Stimulated activated memory B cell treated with anti-CD40 and anti-IgM and Interleukin-4, amounts not matched to agents 10 μg/mL and 1 μg/mL and 100 μg/mL, for 72 hours (primary cell): Measurements from ENCODE around the gene SLC38A10.

ENCODE experiments used
- ATAC-seq: fragments of 150-1000 bp; cut with Tn5 transposase; 2 replicates; pipeline ENCODE4 v1.10.0; 2021
- H3K27ac Mint-ChIP-seq: one replicate; pipeline ENCODE4 v1.8.0; 2022; ENCODE audit warnings: mild to moderate bottlenecking, mixed read lengths
- H3K27me3 Mint-ChIP-seq: one replicate; pipeline ENCODE4 v1.8.0; 2022; ENCODE audit warnings: mixed read lengths
- H3K36me3 Mint-ChIP-seq: one replicate; pipeline ENCODE4 v1.8.0; 2022; ENCODE audit warnings: mixed read lengths
- H3K4me1 Mint-ChIP-seq: one replicate; pipeline ENCODE4 v1.8.0; 2022; ENCODE audit warnings: mixed read lengths
- H3K4me3 Mint-ChIP-seq: one replicate; pipeline ENCODE4 v1.8.0; 2022; ENCODE audit warnings: mild to moderate bottlenecking, moderate library complexity, mixed read lengths
- H3K9me3 Mint-ChIP-seq: one replicate; pipeline ENCODE4 v1.8.0; 2022; ENCODE audit warnings: mixed read lengths

Gene SLC38A10

GRCh38 chr17:81242421-81243332, 52.4 kb downstream of the SLC38A10 start:
- Mint-ChIP-seq H3K36me3 (peaks cover 24% of the 10 kb centered on the region), H3K4me1 (peaks cover 44% of the 10 kb centered on the region), H3K4me3 (no peak overlapping the region), H3K27ac (peak overlapping the region; percentile 41), H3K27me3 (no peaks in the 10 kb centered on the region), H3K9me3 (no peaks in the 10 kb centered on the region)
- no peak for ATAC-seq

DNA sequence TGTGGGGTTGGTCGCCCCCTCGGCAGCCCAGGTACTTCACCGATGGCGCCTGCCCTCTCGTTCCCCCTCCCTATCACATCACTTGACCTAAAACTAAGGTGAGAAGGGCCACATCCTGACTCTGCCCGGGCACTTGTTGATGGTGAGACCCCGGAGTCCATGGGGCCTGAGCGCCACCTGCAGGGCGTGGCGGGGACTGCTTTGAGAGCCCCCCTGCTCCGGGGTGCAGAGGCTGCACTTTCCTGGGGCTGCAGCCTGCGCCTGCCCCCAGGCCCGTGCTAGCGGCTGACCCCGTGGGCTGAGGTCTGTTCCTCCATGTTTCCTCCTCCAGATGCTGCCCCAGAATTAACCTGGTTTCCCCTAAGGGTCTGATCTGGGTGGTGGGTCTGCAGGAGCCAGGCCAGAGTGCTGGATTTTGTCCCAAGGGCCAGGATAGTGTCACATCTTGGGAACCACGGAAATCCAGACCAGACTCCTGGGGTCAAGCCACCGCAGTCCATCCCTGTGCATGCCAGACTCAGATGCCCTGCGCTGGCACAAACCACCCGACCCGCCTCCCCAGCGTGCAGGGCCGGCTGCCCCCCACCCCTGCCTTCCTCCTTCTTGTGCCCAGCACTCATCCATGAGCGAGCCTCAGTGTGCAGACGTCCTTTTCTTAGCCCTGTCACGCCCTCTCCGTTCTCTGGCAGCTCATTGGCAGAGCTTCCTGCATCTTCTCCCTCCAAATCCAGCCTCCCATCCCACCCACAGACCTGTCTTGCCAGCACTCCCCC, 53.3 kb downstream of the SLC38A10 start:
- Mint-ChIP-seq H3K27ac (peak overlapping the region; percentile 41), H3K9me3 (no peaks in the 10 kb centered on the region), H3K4me1 (peaks cover 53% of the 10 kb centered on the region), H3K4me3 (no peak overlapping the region), H3K27me3 (no peaks in the 10 kb centered on the region), H3K36me3 (peaks cover 21% of the 10 kb centered on the region)
- no peak for ATAC-seq

DNA sequence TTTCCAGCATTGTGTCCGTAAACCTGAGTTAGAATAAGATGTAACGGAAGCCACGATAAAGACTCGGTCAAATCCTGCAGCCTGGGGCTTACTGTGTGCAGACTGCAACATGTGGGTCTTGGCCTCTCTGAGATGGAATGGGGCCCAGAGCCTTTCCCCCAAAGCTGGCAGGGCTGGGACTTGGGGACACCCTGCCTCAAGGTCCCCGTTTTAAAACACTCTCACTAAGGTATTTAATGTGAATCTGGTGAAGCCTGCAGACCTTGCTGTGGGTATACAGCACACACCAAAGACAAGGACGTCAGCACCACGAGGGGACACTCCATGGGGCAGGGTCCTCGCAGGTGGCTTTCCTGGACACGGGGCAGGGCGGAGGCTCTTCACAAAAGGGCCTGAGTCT, 53.9 kb downstream of the SLC38A10 start:
- no peaks in the 10 kb centered on the region for H3K27me3 Mint-ChIP-seq
- H3K4me1 Mint-ChIP-seq = peaks cover 59% of the 10 kb centered on the region
- H3K9me3 Mint-ChIP-seq = no peaks in the 10 kb centered on the region
- ATAC-seq = no peak
- H3K27ac Mint-ChIP-seq = no peak overlapping the region
- peaks cover 20% of the 10 kb centered on the region for H3K36me3 Mint-ChIP-seq
- no peak overlapping the region for H3K4me3 Mint-ChIP-seq

GRCh38 chr17:81240761-81241160, 54.3 kb downstream of the SLC38A10 start:
- peaks cover 24% of the 10 kb centered on the region for H3K36me3 Mint-ChIP-seq
- no peaks in the 10 kb centered on the region for H3K9me3 Mint-ChIP-seq
- H3K27ac Mint-ChIP-seq = peak overlapping the region; percentile 92

DNA sequence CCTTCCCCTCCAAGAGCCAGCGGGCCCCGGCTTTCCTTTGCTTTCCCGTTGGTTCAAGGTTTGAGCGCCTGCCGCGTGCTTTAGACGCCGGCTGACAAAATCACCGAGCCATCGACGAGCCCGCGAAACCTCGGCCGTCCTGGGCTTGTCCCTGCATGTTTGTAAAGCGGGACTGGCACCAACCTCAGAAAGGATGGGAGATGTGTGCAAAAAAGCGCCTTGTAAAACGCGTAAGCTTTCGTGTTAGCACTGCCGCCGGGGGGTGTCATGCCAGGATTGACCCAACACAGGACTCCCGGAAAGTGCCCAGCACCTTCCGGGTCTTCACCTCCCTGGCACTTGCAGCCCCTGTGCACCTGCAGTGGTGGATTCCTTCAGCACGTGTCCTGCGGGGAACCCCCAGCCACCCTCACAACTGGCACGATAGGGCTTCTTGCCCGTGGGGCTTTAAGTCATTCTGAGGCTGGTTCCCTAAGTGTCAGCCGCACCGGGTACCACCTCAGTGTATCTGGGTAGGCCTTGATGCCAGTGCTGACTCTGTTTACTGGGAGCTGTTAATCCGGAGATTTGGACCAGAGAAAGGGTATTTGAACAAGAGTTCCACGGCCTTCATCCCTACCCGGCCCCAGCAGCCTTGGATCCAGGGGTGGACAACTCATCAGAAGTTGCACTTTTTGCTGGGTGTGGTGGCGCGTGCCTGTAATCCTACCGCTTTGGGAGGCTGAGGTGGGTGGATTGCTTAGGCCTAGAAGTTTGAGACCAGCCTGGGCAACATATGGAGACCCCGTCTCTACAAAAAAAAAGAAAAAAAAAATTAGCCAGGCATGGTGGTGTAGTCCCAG, 55.2 kb downstream of the SLC38A10 start:
- peaks cover 67% of the 10 kb centered on the region for H3K4me1 Mint-ChIP-seq
- H3K36me3 Mint-ChIP-seq = peaks cover 30% of the 10 kb centered on the region
- peak overlapping the region; percentile 85 for H3K4me3 Mint-ChIP-seq
- no peaks in the 10 kb centered on the region for H3K9me3 Mint-ChIP-seq
- no peaks in the 10 kb centered on the region for H3K27me3 Mint-ChIP-seq
- peak overlapping the region; percentile 92 for H3K27ac Mint-ChIP-seq
- ATAC-seq = peak; percentile 4

More at GRCh38 chr17:81240761-81241160, 54.3 kb downstream of the SLC38A10 start:
- Mint-ChIP-seq H3K27me3 (no peaks in the 10 kb centered on the region), H3K4me1 (peaks cover 64% of the 10 kb centered on the region), H3K4me3 (peak overlapping the region; percentile 85)
- ATAC-seq = no peak

DNA sequence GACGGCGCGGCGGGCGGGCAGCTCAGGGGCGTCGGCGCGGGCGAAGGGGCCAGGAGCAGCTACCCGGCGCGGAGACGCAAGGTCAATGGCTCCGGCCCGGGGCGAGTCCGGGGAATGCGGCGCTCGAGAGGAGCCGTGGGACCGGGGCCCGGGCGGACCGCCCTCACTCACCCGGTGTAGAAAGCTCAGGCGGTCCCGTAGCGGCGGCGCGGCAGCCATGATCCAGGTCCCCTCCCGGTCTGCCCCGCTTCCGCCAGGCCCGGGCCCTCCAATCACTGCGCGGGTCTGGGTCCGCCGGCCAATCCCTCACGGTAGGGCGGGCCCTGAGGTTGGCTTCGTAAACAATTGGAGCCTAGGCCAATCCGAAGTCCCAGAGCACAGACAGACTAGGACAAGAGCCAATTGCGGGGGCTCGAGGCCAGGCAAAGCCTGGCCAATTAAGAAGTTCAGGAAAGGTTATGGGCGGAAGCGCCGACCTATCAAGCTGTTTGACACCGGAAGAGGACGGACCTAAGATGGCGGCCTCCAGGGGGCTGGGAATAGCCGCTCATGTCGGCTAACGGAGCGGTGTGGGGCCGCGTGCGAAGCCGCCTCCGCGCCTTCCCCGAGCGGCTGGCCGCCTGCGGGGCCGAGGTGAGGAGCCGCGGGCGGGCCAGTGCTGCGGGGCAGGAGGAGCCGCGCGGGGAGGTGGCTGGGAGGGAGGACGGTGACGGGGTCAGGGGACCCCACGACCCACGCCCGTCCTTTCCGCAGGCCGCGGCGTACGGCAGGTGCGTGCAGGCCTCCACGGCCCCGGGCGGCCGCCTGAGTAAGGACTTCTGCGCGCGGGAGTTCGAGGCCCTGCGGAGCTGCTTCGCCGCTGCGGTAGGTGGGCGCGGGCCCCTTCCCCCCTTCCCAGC, 56.0 kb downstream of the SLC38A10 start, which contains the start of the genes NDUFAF8 and TEPSIN:
Gene NDUFAF8 (plus strand): TSS at position 504 of the 899 bp plus-strand sequence. CDS start 46 bp downstream, at position 550.
Gene TEPSIN (minus strand): TSS at position 241 of the 899 bp plus-strand sequence. CDS start 22 bp downstream, at position 219.
- H3K27ac Mint-ChIP-seq = peak within 1 kb of the TSS; percentile 92
- ATAC-seq = peak; percentile 98
- no peaks in the 10 kb centered on the region for H3K27me3 Mint-ChIP-seq
- H3K4me3 Mint-ChIP-seq = peak within 1 kb of the TSS; percentile 85
- H3K36me3 Mint-ChIP-seq = peaks cover 35% of the 10 kb centered on the region
- H3K9me3 Mint-ChIP-seq = no peaks in the 10 kb centered on the region
- peaks cover 68% of the 10 kb centered on the region for H3K4me1 Mint-ChIP-seq

DNA sequence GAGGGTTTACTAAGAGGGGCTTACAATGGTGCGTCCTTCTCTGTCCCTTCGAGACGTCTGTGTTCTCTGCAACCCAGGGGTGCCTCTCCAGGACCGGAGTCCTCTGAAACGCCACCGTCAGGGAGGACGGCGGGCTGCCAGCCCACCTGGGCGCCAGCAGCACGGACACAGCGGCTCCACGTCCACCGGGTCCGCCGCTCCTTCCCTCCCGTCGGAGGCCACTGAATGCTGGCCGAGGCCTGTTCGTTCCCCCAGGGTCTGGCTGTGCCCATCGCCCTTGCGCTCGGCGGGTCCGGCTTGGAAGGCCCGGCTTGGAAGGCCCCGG, 56.7 kb downstream of the SLC38A10 start:
- ATAC-seq = no peak
- Mint-ChIP-seq H3K27me3 (no peaks in the 10 kb centered on the region), H3K36me3 (peaks cover 35% of the 10 kb centered on the region), H3K4me3 (peak overlapping the region; percentile 85), H3K9me3 (no peaks in the 10 kb centered on the region), H3K4me1 (peaks cover 68% of the 10 kb centered on the region), H3K27ac (peak overlapping the region; percentile 92)

- H3K27me3 Mint-ChIP-seq = no peaks in the 10 kb centered on the region
- peak overlapping the region; percentile 92 for H3K27ac Mint-ChIP-seq
- peaks cover 68% of the 10 kb centered on the region for H3K4me1 Mint-ChIP-seq
- peak overlapping the region; percentile 85 for H3K4me3 Mint-ChIP-seq
- no peaks in the 10 kb centered on the region for H3K9me3 Mint-ChIP-seq
- no peak for ATAC-seq
- H3K36me3 Mint-ChIP-seq = peaks cover 40% of the 10 kb centered on the region
Observed at GRCh38 chr17:81237591-81238489, 57.3 kb downstream of the SLC38A10 start.

DNA sequence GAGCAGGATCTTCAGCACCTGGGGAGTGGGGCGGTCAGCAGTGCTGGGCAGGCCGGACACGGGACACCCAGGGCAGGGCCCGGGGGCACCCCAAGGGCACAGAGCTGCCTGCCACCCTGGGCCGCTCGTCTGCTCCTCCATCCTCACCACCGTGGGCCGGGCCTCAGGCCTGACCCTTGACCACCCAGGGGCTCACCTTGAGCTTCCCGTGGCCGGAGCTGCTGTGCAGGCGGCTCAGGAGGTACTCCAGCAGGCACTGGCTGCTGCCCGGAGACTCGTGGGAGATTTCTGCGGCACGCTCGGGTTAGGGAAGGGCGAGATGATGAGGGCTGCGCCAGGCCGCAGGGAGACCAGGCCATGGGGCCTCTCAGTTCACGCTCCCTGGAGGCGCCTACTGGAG, 58.3 kb downstream of the SLC38A10 start:
- Mint-ChIP-seq H3K4me3 (no peak overlapping the region), H3K9me3 (no peaks in the 10 kb centered on the region), H3K4me1 (peaks cover 60% of the 10 kb centered on the region), H3K27ac (peak overlapping the region; percentile 19), H3K27me3 (no peaks in the 10 kb centered on the region), H3K36me3 (peaks cover 33% of the 10 kb centered on the region)
- ATAC-seq = no peak

- Mint-ChIP-seq H3K4me3 (peak overlapping the region; percentile 33), H3K9me3 (no peaks in the 10 kb centered on the region), H3K27me3 (no peaks in the 10 kb centered on the region), H3K4me1 (peaks cover 55% of the 10 kb centered on the region), H3K36me3 (peaks cover 29% of the 10 kb centered on the region), H3K27ac (no peak overlapping the region)
- no peak for ATAC-seq
Observed at GRCh38 chr17:81235822-81236740, 59.0 kb downstream of the SLC38A10 start.

DNA sequence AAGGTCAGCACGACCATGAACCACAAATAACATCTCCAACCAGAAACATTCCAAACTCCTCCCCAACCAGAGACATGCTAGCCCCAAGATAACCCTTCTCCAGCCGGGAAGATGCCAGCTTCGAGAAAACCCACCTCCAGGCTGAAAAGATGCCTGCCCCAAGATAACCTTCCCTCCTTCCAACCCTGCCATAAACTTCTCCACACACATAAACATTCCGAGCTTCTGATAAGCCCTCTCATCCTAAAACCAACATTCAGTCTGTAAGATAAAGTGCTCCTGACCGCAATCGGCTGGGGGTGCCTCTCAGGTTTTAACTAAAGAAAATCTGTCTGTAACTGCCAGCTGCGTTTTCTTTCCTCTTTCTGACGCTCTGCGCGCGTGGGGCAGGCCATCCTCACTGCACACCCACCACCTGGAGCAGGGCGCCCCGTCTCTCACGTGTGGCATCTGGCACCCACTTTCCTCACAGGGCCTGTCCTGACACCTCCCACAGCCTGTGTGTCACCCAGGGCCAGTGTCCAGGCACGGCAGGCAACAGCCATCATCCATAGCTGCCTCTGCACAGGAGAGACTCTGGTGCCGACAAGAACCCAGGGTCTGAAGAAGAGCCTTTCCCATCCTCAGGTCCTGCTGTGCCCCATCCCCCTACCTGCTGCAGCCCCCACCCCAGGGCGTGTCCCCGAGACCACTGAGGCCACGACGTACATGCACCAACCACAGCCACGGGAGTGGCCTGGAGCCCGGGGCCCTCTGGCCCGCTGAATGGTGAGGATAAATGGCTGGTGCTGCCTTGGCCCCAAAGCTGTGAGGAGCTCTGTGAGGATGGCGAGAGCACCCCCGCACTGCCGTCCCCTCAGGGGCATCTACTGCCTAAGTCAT, 59.9 kb downstream of the SLC38A10 start:
- Mint-ChIP-seq H3K27me3 (no peaks in the 10 kb centered on the region), H3K4me3 (no peak overlapping the region), H3K36me3 (peaks cover 32% of the 10 kb centered on the region), H3K4me1 (peaks cover 52% of the 10 kb centered on the region), H3K27ac (no peak overlapping the region), H3K9me3 (no peaks in the 10 kb centered on the region)
- ATAC-seq = no peak

DNA sequence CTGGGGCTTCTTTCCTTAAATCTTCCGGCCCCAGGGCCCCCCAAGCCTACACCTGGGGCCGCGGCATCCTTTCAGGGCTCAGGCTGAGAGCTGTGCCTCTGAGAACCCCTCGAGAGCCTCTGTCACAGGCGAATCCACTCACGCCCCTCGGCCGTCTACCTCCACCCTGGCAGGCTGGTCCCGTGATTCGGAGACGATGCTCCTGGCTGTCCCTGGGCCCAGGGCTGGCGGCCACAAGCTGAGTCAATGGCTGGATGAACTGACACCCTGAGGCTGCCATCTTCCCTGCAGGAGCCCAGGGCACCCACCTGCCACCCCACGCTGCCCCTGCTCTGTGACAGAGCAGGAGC, 60.6 kb downstream of the SLC38A10 start:
- H3K27ac Mint-ChIP-seq = no peak overlapping the region
- no peaks in the 10 kb centered on the region for H3K9me3 Mint-ChIP-seq
- peaks cover 39% of the 10 kb centered on the region for H3K36me3 Mint-ChIP-seq
- H3K27me3 Mint-ChIP-seq = no peaks in the 10 kb centered on the region
- H3K4me3 Mint-ChIP-seq = no peak overlapping the region
- H3K4me1 Mint-ChIP-seq = peaks cover 55% of the 10 kb centered on the region
- no peak for ATAC-seq
